ENCODE data around the gene DLX6. TPM values are rescaled to one million over a fixed set of nuclear protein-coding genes. Genes with fewer than 3 reads are reported as not detected.

DLX6 gene
- total RNA-seq, 1 experiment from 2014 or later, result not detected

DNA sequence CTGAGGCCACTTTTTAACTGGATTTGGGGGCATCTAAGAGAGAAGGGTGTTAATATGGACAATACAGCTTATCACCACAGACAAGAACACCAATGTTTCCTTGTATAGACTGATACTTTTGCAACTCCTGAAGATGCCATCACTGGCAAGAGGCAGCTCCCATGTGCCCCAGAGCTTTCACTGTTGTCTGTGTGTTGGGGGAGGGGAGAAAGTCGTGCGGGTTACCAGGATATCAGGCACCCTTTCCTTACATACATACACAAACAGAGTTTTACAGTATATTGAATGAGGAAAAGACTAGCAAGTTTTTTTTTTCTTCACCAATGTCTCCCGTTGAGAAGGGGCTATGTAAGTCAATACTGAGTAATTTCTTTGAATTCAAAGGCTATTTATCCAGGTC, 4.1 kb upstream of the DLX6 start:
- Histone ChIP-seq H3K9me2 (ENCODE audit: insufficient read depth) (no peaks in the 10 kb centered on the region), H2AFZ (no peak overlapping the region), H3K4me3 (no peak overlapping the region), H3K27ac (no peak overlapping the region), H3K4me2 (no peak overlapping the region), H3K4me1 (replicated peaks; ENCODE audit: insufficient read depth) (no peaks in the 10 kb centered on the region), H3K9me3 (ENCODE audit: insufficient read depth, low read depth) (no peaks in the 10 kb centered on the region), H3K27me3 (ENCODE audit: insufficient read depth, low read depth) (peaks cover 17% of the 10 kb centered on the region; the same call in 1 of the 2 replicates), H3K79me2 (ENCODE audit: low read depth) (no peaks in the 10 kb centered on the region), H3K36me3 (ENCODE audit: low read depth) (no peaks in the 10 kb centered on the region), H3F3A (ENCODE audit: insufficient read depth, low read depth) (no peaks in the 10 kb centered on the region), H4K20me1 (ENCODE audit: insufficient read depth) (no peaks in the 10 kb centered on the region)
- intact Hi-C loops (cut with micrococcal nuclease; ENCODE audit: unreplicated experiment), result no loop called here
- DNase-seq, result no peak
- ChIA-PET POLR2A (ENCODE audit: unreplicated experiment) (no interaction called here), CTCF (no interaction called here)
- BruUV-seq (replicated peaks), result no TSS peak
- TF ChIP-seq EZH2 (IDR thresholded peaks at IDR 0.05; ENCODE audit: low read depth), result no peak
- TF ChIP-seq CTCF (conservative IDR thresholded peaks at IDR 0.05), result no peak

- Histone ChIP-seq H3K4me3 (no peak overlapping the region), H3K9me2 (ENCODE audit: insufficient read depth) (no peaks in the 10 kb centered on the region), H3K27me3 (ENCODE audit: insufficient read depth, low read depth) (peaks cover 11% of the 10 kb centered on the region; the same call in 1 of the 2 replicates), H3K4me2 (no peak overlapping the region), H3K27ac (no peak overlapping the region), H2AFZ (no peak overlapping the region), H3F3A (ENCODE audit: insufficient read depth, low read depth) (no peaks in the 10 kb centered on the region), H3K79me2 (ENCODE audit: low read depth) (no peaks in the 10 kb centered on the region), H4K20me1 (ENCODE audit: insufficient read depth) (no peaks in the 10 kb centered on the region), H3K36me3 (ENCODE audit: low read depth) (no peaks in the 10 kb centered on the region), H3K9me3 (ENCODE audit: insufficient read depth, low read depth) (no peaks in the 10 kb centered on the region), H3K4me1 (replicated peaks; ENCODE audit: insufficient read depth) (no peaks in the 10 kb centered on the region)
- intact Hi-C loops (cut with micrococcal nuclease; ENCODE audit: unreplicated experiment), result no loop called here
- ChIA-PET POLR2A (ENCODE audit: unreplicated experiment) (no interaction called here), CTCF (no interaction called here)
- DNase-seq, result no peak
- TF ChIP-seq EZH2 (IDR thresholded peaks at IDR 0.05; ENCODE audit: low read depth) (no peak), CTCF (conservative IDR thresholded peaks at IDR 0.05) (no peak)
- no TSS peak for BruUV-seq (replicated peaks)
Measured at GRCh38 chr7:97001656-97002554, 3.4 kb upstream of the DLX6 start.

GRCh38 chr7:97002555-97003261, 2.6 kb upstream of the DLX6 start:
- H3K36me3 ChIP-seq (ENCODE audit: low read depth), result no peaks in the 10 kb centered on the region
- no peak for TF ChIP-seq CTCF (conservative IDR thresholded peaks at IDR 0.05)
- no peak for TF ChIP-seq EZH2 (IDR thresholded peaks at IDR 0.05; ENCODE audit: low read depth)
- H2AFZ ChIP-seq, result no peak overlapping the region
- no peak overlapping the region for H3K27ac ChIP-seq
- H3K79me2 ChIP-seq (ENCODE audit: low read depth), result no peaks in the 10 kb centered on the region
- no peak overlapping the region for H3K4me3 ChIP-seq
- no peaks in the 10 kb centered on the region for H3K9me2 ChIP-seq (ENCODE audit: insufficient read depth)
- intact Hi-C loops (cut with micrococcal nuclease; ENCODE audit: unreplicated experiment), result no loop called here
- H3K4me2 ChIP-seq, result no peak overlapping the region
- H3K27me3 ChIP-seq (ENCODE audit: insufficient read depth, low read depth), result peaks cover 5% of the 10 kb centered on the region; the same call in 1 of the 2 replicates
- H3K4me1 ChIP-seq (replicated peaks; ENCODE audit: insufficient read depth), result no peaks in the 10 kb centered on the region
- H3K9me3 ChIP-seq (ENCODE audit: insufficient read depth, low read depth), result no peaks in the 10 kb centered on the region
- BruUV-seq (replicated peaks), result no TSS peak
- CTCF ChIA-PET, result interaction anchor here (0.7 kb wide), 1 partner anchor 1026 kb away, joined by 5 read pairs; no protein-coding TSS in a partner anchor
- POLR2A ChIA-PET (ENCODE audit: unreplicated experiment), result no interaction called here
- H3F3A ChIP-seq (ENCODE audit: insufficient read depth, low read depth), result no peaks in the 10 kb centered on the region
- no peaks in the 10 kb centered on the region for H4K20me1 ChIP-seq (ENCODE audit: insufficient read depth)
- no peak for DNase-seq
